T-helper 1 cell (primary cell): Measurements from ENCODE around the gene GPR108.

ENCODE experiments used
- DNase-seq, 5 donors: peaks; one replicate each; pipeline ENCODE4 v3.0.0-alpha.2; 2012 to 2020

GPR108 gene

GRCh38 chr19:6737873-6738786 is 750 bp upstream of the GPR108 start:
- DNase-seq, result peak; percentile 40 to 89 (median 65)

- DNase-seq, result no peak
Measured at GRCh38 chr19:6736917-6737283, 480 bp downstream of the GPR108 start.

- DNase-seq, result peak; percentile 35 to 88 (median 53)
Measured at GRCh38 chr19:6736169-6736916, 1.0 kb downstream of the GPR108 start.

- DNase-seq, result no peak
Measured at GRCh38 chr19:6735181-6735911, 2.0 kb downstream of the GPR108 start.

- no peak for DNase-seq
Measured at GRCh38 chr19:6734096-6734696, 3.2 kb downstream of the GPR108 start.

GRCh38 chr19:6733338-6734095 is 3.9 kb downstream of the GPR108 start:
- no peak for DNase-seq

GRCh38 chr19:6732803-6733337 is 4.5 kb downstream of the GPR108 start:
- no peak for DNase-seq

GRCh38 chr19:6731822-6732221 is 5.6 kb downstream of the GPR108 start:
- DNase-seq, result no peak

GRCh38 chr19:6730941-6731670 is 6.3 kb downstream of the GPR108 start:
- DNase-seq, result no peak

- no peak for DNase-seq
Measured at GRCh38 chr19:6730153-6730804, 7.1 kb downstream of the GPR108 start.

GRCh38 chr19:6729573-6730152 is 7.7 kb downstream of the GPR108 start:
- no peak for DNase-seq

- no peak for DNase-seq
Measured at GRCh38 chr19:6728346-6728745, 9.0 kb downstream of the GPR108 start.

GRCh38 chr19:6725513-6726231 is 11.7 kb downstream of the GPR108 start:
- no peak for DNase-seq

- DNase-seq, result no peak
Measured at GRCh38 chr19:6724631-6725492, 12.5 kb downstream of the GPR108 start.

GRCh38 chr19:6723738-6724137 is 13.6 kb downstream of the GPR108 start:
- no peak for DNase-seq

- no peak for DNase-seq
Measured at GRCh38 chr19:6723108-6723618, 14.2 kb downstream of the GPR108 start.

GRCh38 chr19:6721773-6722172 is 15.6 kb downstream of the GPR108 start:
- DNase-seq, result no peak

- no peak for DNase-seq
Measured at GRCh38 chr19:6721138-6721474, 16.3 kb downstream of the GPR108 start.
